ENCODE measurements around the gene ETV3. TPM values are rescaled to one million over a fixed set of nuclear protein-coding genes. Genes with fewer than 3 reads are reported as not detected.

Gene ETV3
- total and polyA plus RNA-seq, 4 donors, result 12.0 to 15.5 (median 13.2) TPM

DNA sequence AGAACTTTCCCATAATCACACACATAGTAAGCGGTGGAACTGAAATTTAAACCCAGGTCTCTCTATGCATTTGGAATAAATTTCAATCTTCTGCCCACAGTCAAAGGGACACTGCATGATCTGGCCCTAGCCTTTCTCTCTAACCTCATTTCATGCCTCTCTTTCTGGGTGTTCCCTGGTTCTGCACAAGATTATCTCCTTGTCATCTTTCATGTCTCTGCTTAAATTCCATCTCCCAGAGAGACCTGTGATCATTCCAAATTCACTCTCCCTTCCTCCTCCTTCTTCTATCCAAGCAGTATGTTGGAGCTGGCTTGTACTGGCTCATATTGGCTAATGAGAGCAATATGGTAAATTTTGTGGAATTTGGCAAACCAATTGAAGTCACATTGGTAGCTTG is 60.8 kb downstream of the ETV3 start:
- Histone ChIP-seq H3K9me3 (ENCODE audit: control insufficient read depth, insufficient read depth, low read length) (no peaks in the 10 kb centered on the region), H3K27ac (ENCODE audit: low read depth, low read length) (no peak overlapping the region), H3K36me3 (ENCODE audit: control insufficient read depth, insufficient read depth, low read length) (no peaks in the 10 kb centered on the region), H3K4me3 (ENCODE audit: low read depth, low read length) (no peak overlapping the region), H3K27me3 (ENCODE audit: control insufficient read depth, insufficient read depth, low read length) (no peaks in the 10 kb centered on the region), H3K4me1 (ENCODE audit: control insufficient read depth, insufficient read depth, low read length) (peaks cover 9% of the 10 kb centered on the region)
- no peak for DNase-seq (ENCODE audit: low read depth in 4 of 6, low spot score in 6 of 6)
- 100% methylated on average over 1 of the region's 1 CpG for WGBS (ENCODE audit: insufficient coverage)

DNA sequence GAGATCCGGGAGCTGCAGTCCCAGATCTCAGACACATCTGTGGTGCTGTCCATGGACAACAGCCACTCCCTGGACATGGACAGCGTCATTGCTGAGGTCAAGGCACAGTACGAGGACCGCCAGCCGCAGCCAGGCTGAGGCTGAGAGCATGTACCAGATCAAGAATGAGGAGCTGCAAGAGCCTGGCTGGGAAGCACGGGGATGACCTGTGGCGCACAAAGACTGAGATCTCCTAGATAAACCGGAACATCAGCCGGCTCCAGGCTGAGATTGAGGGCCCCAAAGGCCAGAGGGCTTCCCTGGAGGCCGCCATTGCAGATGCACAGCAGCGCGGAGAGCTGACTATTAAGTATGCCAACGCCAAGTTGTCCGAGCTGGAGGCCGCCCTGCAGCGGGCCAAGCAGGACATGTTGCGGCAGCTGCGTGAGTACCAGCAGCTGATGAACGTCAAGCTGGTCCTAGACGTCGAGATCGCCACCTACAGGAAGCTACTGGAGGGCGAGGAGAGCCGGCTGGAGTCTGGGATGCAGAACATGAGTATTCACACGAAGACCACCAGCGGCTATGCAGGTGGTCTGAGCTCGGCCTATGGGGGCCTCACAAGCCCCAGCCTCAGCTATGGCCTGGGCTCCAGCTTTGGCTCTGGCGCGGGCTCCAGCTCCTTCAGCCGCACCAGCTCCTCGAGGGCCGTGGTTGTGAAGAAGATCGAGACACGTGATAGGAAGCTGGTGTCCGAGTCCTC is 64.1 kb downstream of the ETV3 start:
- Histone ChIP-seq H3K9me3 (ENCODE audit: control insufficient read depth, insufficient read depth, low read length) (no peaks in the 10 kb centered on the region), H3K36me3 (ENCODE audit: control insufficient read depth, insufficient read depth, low read length) (no peaks in the 10 kb centered on the region), H3K27ac (ENCODE audit: low read depth, low read length) (no peak overlapping the region), H3K27me3 (ENCODE audit: control insufficient read depth, insufficient read depth, low read length) (no peaks in the 10 kb centered on the region), H3K4me3 (ENCODE audit: low read depth, low read length) (no peak overlapping the region), H3K4me1 (ENCODE audit: control insufficient read depth, insufficient read depth, low read length) (peaks cover 9% of the 10 kb centered on the region)
- DNase-seq (ENCODE audit: low read depth in 4 of 6, low spot score in 6 of 6), result peak in 3 of 6 donors; percentile 35 to 78 (median 70)
- 35% methylated on average over 35 of the region's 35 CpGs for WGBS (ENCODE audit: insufficient coverage)

Other genes starting within 250 kb of the ETV3 start
- 10 to 100 TPM in 1 of 2 donors, 1 to 10 TPM in 1; 3.5 to 12.7 TPM for gene PEAR1, start 244.7 kb downstream of the ETV3 start, total RNA-seq
- 10 to 100 TPM in 1 of 2 donors, 1 to 10 TPM in 1; 5.6 to 11.6 TPM for gene PEAR1, start 244.7 kb downstream of the ETV3 start, polyA plus RNA-seq (ENCODE audit: insufficient read length in 2 of 2)
- 1 to 10 TPM in 1 of 2 donors, under 1 TPM in 1; 0.30 to 4.5 TPM for gene LRRC71, start 217.8 kb downstream of the ETV3 start, total RNA-seq
- gene LRRC71, start 217.8 kb downstream of the ETV3 start, polyA plus RNA-seq (ENCODE audit: insufficient read length in 2 of 2), result 1 to 10 TPM; 8.0 to 8.5 TPM
- 10 to 100 TPM; 38.6 to 40.7 TPM for gene ARHGEF11, start 92.7 kb downstream of the ETV3 start, total RNA-seq
- gene ARHGEF11, start 92.7 kb downstream of the ETV3 start, polyA plus RNA-seq (ENCODE audit: insufficient read length in 2 of 2), result 10 to 100 TPM; 54.8 to 60.1 TPM
- gene ETV3L, start 38.6 kb downstream of the ETV3 start, total RNA-seq, result under 1 TPM; 0.10 to 0.11 TPM
- under 1 TPM in 1 of 2 donors, not detected in 1; 0.17 TPM for gene ETV3L, start 38.6 kb downstream of the ETV3 start, polyA plus RNA-seq (ENCODE audit: insufficient read length in 2 of 2)

All from spinal cord (tissue), 10 donors.